ENCODE data around the gene CFAP97D2. TPM values are rescaled to one million over a fixed set of nuclear protein-coding genes. Genes with fewer than 3 reads are reported as not detected.
"Not testable (repeated sequence)": the region's sequence is repeated elsewhere in the genome, so short reads cannot be mapped to it uniquely, and the experiment has no call there.

CFAP97D2 gene
- total RNA-seq, 2 experiments from 2014 or later: 0.17 TPM; not detected in 1

- H3K9me3 Mint-ChIP-seq: no peaks in the 10 kb centered on the region
- no peaks in the 10 kb centered on the region for H3K27me3 Mint-ChIP-seq (ENCODE audit: low read depth)
- H3K4me3 Mint-ChIP-seq: no peak overlapping the region
- no peaks in the 10 kb centered on the region for H3K36me3 Mint-ChIP-seq (ENCODE audit: low read depth)
- CTCF ChIA-PET: interaction anchor here (0.8 to 1.7 kb wide), 5 partner anchors 16 to 91 kb away, joined by 4 to 5 read pairs (median 5); no protein-coding TSS in a partner anchor
- peak overlapping the region; percentile 11 for H3K27ac Mint-ChIP-seq
- H3K4me1 Mint-ChIP-seq (ENCODE audit: low read depth): peaks cover 58% of the 10 kb centered on the region
- DNase-seq: no peak
- intact Hi-C loops (cut with micrococcal nuclease): loop anchor here (5.0 kb wide), 1 partner anchor 33 kb away; no protein-coding TSS in a partner anchor
Observed at GRCh38 chr13:114145722-114146121, 33.3 kb upstream of the CFAP97D2 start.

GRCh38 chr13:114146173-114146572, 32.9 kb upstream of the CFAP97D2 start:
- Mint-ChIP-seq H3K27ac (peak overlapping the region; percentile 4), H3K4me3 (no peak overlapping the region)

GRCh38 chr13:114146629-114147028, 32.4 kb upstream of the CFAP97D2 start:
- Mint-ChIP-seq H3K27ac (peak overlapping the region; percentile 28), H3K27me3 (ENCODE audit: low read depth) (no peaks in the 10 kb centered on the region), H3K4me1 (ENCODE audit: low read depth) (peaks cover 67% of the 10 kb centered on the region), H3K9me3 (no peaks in the 10 kb centered on the region), H3K4me3 (no peak overlapping the region), H3K36me3 (ENCODE audit: low read depth) (no peaks in the 10 kb centered on the region)
- CTCF ChIA-PET: interaction anchor here (0.9 kb wide), 1 partner anchor 16 kb away, joined by 5 read pairs; no protein-coding TSS in a partner anchor
- intact Hi-C loops (cut with micrococcal nuclease): loop anchor here (5.0 kb wide), 1 partner anchor 34 kb away; no protein-coding TSS in a partner anchor
- peak; percentile 42 for DNase-seq

More at GRCh38 chr13:114146173-114146572, 32.9 kb upstream of the CFAP97D2 start:
- no peaks in the 10 kb centered on the region for H3K36me3 Mint-ChIP-seq (ENCODE audit: low read depth)
- H3K9me3 Mint-ChIP-seq: no peaks in the 10 kb centered on the region
- intact Hi-C loops (cut with micrococcal nuclease): loop anchor here (5.0 kb wide), 1 partner anchor 34 kb away; no protein-coding TSS in a partner anchor
- H3K27me3 Mint-ChIP-seq (ENCODE audit: low read depth): no peaks in the 10 kb centered on the region
- peaks cover 62% of the 10 kb centered on the region for H3K4me1 Mint-ChIP-seq (ENCODE audit: low read depth)
- no peak for DNase-seq
- CTCF ChIA-PET: interaction anchor here (0.8 to 0.9 kb wide), 2 partner anchors 16 to 35 kb away, joined by 4 to 5 read pairs; no protein-coding TSS in a partner anchor

GRCh38 chr13:114147803-114148520, 31.1 kb upstream of the CFAP97D2 start:
- Mint-ChIP-seq H3K27me3 (ENCODE audit: low read depth) (no peaks in the 10 kb centered on the region), H3K4me3 (peak overlapping the region; percentile 50), H3K9me3 (no peaks in the 10 kb centered on the region), H3K4me1 (ENCODE audit: low read depth) (peaks cover 75% of the 10 kb centered on the region), H3K27ac (peak overlapping the region; percentile 91), H3K36me3 (ENCODE audit: low read depth) (no peaks in the 10 kb centered on the region)
- no peak for DNase-seq
- CTCF ChIA-PET: interaction anchor here (0.8 to 1.2 kb wide), 6 partner anchors 14 to 78 kb away, joined by 3 to 4 read pairs (median 3); no protein-coding TSS in a partner anchor
- intact Hi-C loops (cut with micrococcal nuclease): loop anchor here (1.0 to 5.0 kb wide), 5 partner anchors 8 to 83 kb away; no protein-coding TSS in a partner anchor

- peak; percentile 89 for DNase-seq
- CTCF ChIA-PET: interaction anchor here (0.8 to 1.2 kb wide), 6 partner anchors 13 to 78 kb away, joined by 3 to 4 read pairs (median 3); no protein-coding TSS in a partner anchor
- peaks cover 77% of the 10 kb centered on the region for H3K4me1 Mint-ChIP-seq (ENCODE audit: low read depth)
- no peaks in the 10 kb centered on the region for H3K27me3 Mint-ChIP-seq (ENCODE audit: low read depth)
- peak overlapping the region; percentile 91 for H3K27ac Mint-ChIP-seq
- no peaks in the 10 kb centered on the region for H3K36me3 Mint-ChIP-seq (ENCODE audit: low read depth)
- intact Hi-C loops (cut with micrococcal nuclease): loop anchor here (1.0 to 5.0 kb wide), 5 partner anchors 8 to 83 kb away; no protein-coding TSS in a partner anchor
- no peaks in the 10 kb centered on the region for H3K9me3 Mint-ChIP-seq
- peak overlapping the region; percentile 50 for H3K4me3 Mint-ChIP-seq
Observed at GRCh38 chr13:114148521-114148855, 30.6 kb upstream of the CFAP97D2 start.

- DNase-seq; H3K27me3 Mint-ChIP-seq (ENCODE audit: low read depth); H3K9me3 Mint-ChIP-seq; H3K36me3 Mint-ChIP-seq (ENCODE audit: low read depth): not testable (repeated sequence)
- peak overlapping the region; percentile 50 for H3K4me3 Mint-ChIP-seq
- peaks cover 81% of the 10 kb centered on the region for H3K4me1 Mint-ChIP-seq (ENCODE audit: low read depth)
- H3K27ac Mint-ChIP-seq: peak overlapping the region; percentile 91
- intact Hi-C loops (cut with micrococcal nuclease): loop anchor here (1.0 to 5.0 kb wide), 5 partner anchors 9 to 84 kb away; no protein-coding TSS in a partner anchor
- CTCF ChIA-PET: interaction anchor here (0.8 kb wide), 1 partner anchor 39 kb away, joined by 3 read pairs; no protein-coding TSS in a partner anchor
Observed at GRCh38 chr13:114148886-114149285, 30.2 kb upstream of the CFAP97D2 start.

- intact Hi-C loops (cut with micrococcal nuclease): loop anchor here (5.0 kb wide), 1 partner anchor 38 kb away; no protein-coding TSS in a partner anchor
- no peaks in the 10 kb centered on the region for H3K27me3 Mint-ChIP-seq (ENCODE audit: low read depth)
Observed at GRCh38 chr13:114149774-114150740, 29.0 kb upstream of the CFAP97D2 start.

GRCh38 chr13:114151031-114151430, 28.0 kb upstream of the CFAP97D2 start:
- H3K36me3 Mint-ChIP-seq (ENCODE audit: low read depth): no peaks in the 10 kb centered on the region
- H3K4me1 Mint-ChIP-seq (ENCODE audit: low read depth): peaks cover 72% of the 10 kb centered on the region
- DNase-seq: no peak
- peak overlapping the region; percentile 60 for H3K4me3 Mint-ChIP-seq
- H3K9me3 Mint-ChIP-seq: no peaks in the 10 kb centered on the region
- H3K27ac Mint-ChIP-seq: peak overlapping the region; percentile 71
- CTCF ChIA-PET: interaction anchor here (1.5 to 2.6 kb wide), 2 partner anchors 11 to 23 kb away, joined by 3 to 9 read pairs; no protein-coding TSS in a partner anchor
- no peaks in the 10 kb centered on the region for H3K27me3 Mint-ChIP-seq (ENCODE audit: low read depth)
- intact Hi-C loops (cut with micrococcal nuclease): no loop called here

More at GRCh38 chr13:114149774-114150740, 29.0 kb upstream of the CFAP97D2 start:
- peaks cover 81% of the 10 kb centered on the region for H3K4me1 Mint-ChIP-seq (ENCODE audit: low read depth)
- no peaks in the 10 kb centered on the region for H3K9me3 Mint-ChIP-seq
- CTCF ChIA-PET: interaction anchor here (2.6 kb wide), 1 partner anchor 12 kb away, joined by 9 read pairs; no protein-coding TSS in a partner anchor
- DNase-seq: no peak
- H3K27ac Mint-ChIP-seq: peak overlapping the region; percentile 91
- no peak overlapping the region for H3K4me3 Mint-ChIP-seq
- H3K36me3 Mint-ChIP-seq (ENCODE audit: low read depth): no peaks in the 10 kb centered on the region

GRCh38 chr13:114151565-114152284, 27.3 kb upstream of the CFAP97D2 start:
- CTCF ChIA-PET: interaction anchor here (1.5 to 2.6 kb wide), 2 partner anchors 10 to 24 kb away, joined by 3 to 9 read pairs; no protein-coding TSS in a partner anchor
- Mint-ChIP-seq H3K4me1 (ENCODE audit: low read depth) (peaks cover 69% of the 10 kb centered on the region), H3K4me3 (peak overlapping the region; percentile 60), H3K27ac (peak overlapping the region; percentile 71), H3K27me3 (ENCODE audit: low read depth) (no peaks in the 10 kb centered on the region), H3K9me3 (no peaks in the 10 kb centered on the region), H3K36me3 (ENCODE audit: low read depth) (no peaks in the 10 kb centered on the region)
- intact Hi-C loops (cut with micrococcal nuclease): no loop called here
- DNase-seq: peak; percentile 77

GRCh38 chr13:114152285-114152645, 26.8 kb upstream of the CFAP97D2 start:
- CTCF ChIA-PET: interaction anchor here (1.1 to 1.5 kb wide), 2 partner anchors 9 to 25 kb away, joined by 3 read pairs; no protein-coding TSS in a partner anchor
- Mint-ChIP-seq H3K4me3 (no peak overlapping the region), H3K9me3 (no peaks in the 10 kb centered on the region), H3K4me1 (ENCODE audit: low read depth) (peaks cover 68% of the 10 kb centered on the region), H3K27ac (no peak overlapping the region), H3K36me3 (ENCODE audit: low read depth) (no peaks in the 10 kb centered on the region), H3K27me3 (ENCODE audit: low read depth) (no peaks in the 10 kb centered on the region)
- DNase-seq: no peak
- intact Hi-C loops (cut with micrococcal nuclease): no loop called here

- intact Hi-C loops (cut with micrococcal nuclease): no loop called here
- Mint-ChIP-seq H3K36me3 (ENCODE audit: low read depth) (no peaks in the 10 kb centered on the region), H3K4me1 (ENCODE audit: low read depth) (peaks cover 70% of the 10 kb centered on the region), H3K27ac (no peak overlapping the region), H3K27me3 (ENCODE audit: low read depth) (no peaks in the 10 kb centered on the region), H3K9me3 (no peaks in the 10 kb centered on the region), H3K4me3 (no peak overlapping the region)
- CTCF ChIA-PET: interaction anchor here (1.1 kb wide), 1 partner anchor 10 kb away, joined by 3 read pairs; no protein-coding TSS in a partner anchor
- no peak for DNase-seq
Observed at GRCh38 chr13:114152831-114153371, 26.2 kb upstream of the CFAP97D2 start.

Measured in activated naive CD4-positive, alpha-beta T cell treated with anti-CD3 and anti-CD28 coated beads for 36 hours (primary cell).